HUDEP-2 (cell line): ENCODE data around the gene GPR173.

Experiments used
- DNase-seq, 76 experiments: peaks; one replicate each; lab custom pipeline; 2025; ENCODE audit not compliant: unreplicated experiment in 76 of 76; lab: John Stamatoyannopoulos, UW

Gene GPR173

GRCh38 chrX:53048169-53049126 is at the start of gene GPR173:
TSS of gene GPR173 (plus strand) at chrX:53048789. CDS start at chrX:53076622, 27,833 bp downstream.
- peak in 4 of 76 experiments; percentile 1 to 39 (median 16) for DNase-seq

DNA sequence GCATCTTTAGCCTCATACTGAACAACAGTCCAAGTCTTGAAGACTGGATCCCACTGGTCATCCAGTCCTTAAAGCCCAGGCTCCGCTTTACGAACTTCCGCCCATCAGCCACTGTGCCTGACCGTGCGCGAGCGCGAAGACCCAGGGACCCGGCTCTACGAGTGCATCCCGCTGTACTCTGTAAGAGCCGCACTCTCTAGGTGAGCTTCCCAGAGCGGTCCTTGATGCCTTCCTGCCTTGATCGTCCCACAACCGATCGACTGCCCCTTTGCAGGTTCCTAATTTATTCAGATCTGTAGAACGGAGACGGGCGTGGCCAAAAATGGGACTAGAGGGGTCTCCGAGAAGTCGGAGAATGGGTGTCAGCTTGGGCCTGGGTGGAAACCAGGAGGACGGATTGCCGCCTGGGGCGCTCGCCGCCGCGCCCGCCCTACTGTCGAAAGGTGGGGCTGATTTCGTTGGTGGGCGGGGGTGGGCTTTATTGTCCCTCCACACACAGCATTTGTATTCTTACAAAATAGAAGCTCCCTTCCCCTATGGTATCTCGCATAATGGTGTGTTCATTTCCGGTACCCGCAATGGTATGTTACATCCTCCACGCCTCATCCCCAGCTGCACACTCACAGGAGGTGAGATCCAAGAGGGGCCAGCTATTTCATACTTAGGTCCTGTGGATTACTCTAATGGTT is 48.0 kb upstream of the GPR173 start:
- no peak for DNase-seq

GRCh38 chrX:53001958-53002357 is 46.6 kb upstream of the GPR173 start:
- no peak for DNase-seq

DNA sequence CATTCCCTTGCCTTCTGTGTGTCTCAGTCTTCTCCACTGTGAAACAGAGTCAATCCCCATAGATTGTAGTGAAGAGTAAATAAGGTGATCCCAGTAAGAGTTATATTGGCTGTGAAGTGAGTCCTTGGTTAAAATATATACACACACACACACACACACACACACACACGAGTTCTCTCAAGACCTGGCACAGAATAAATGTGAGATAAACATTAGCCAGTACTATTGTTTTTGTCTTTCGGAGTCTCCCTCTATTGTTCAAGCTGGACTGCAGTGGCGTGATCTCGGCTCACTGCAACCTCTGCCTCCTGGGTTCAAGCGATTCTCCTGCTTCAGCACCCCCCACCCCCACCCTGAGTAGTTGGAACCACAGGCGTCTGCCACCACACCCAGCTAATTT is 45.5 kb upstream of the GPR173 start:
- no peak for DNase-seq

GRCh38 chrX:53004038-53004437 is 44.6 kb upstream of the GPR173 start:
- no peak for DNase-seq

DNA sequence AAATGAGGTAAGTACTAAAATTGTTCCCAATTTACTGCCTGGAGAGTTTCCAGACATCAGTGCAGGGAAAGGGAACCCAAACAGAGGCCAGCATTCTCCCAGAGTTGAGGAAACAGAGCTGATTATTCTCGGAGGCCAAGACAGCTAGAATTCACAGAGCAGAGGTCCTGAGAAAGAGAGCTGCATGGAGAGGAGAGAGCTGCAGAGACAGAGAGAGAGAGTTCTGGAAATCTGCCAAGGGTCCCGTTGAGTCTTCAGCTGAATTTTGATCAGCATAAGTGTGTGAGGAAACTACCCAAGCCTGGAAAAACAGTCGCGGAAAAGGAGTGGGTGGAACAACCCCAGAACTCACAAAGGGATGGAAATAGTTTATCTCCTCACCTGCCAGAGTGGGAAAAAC is 43.8 kb upstream of the GPR173 start:
- peak in 1 of 76 experiments; percentile 0 for DNase-seq

GRCh38 chrX:53005327-53005726 is 43.3 kb upstream of the GPR173 start:
- DNase-seq: peak in 2 of 76 experiments; percentile 0 to 1

DNA sequence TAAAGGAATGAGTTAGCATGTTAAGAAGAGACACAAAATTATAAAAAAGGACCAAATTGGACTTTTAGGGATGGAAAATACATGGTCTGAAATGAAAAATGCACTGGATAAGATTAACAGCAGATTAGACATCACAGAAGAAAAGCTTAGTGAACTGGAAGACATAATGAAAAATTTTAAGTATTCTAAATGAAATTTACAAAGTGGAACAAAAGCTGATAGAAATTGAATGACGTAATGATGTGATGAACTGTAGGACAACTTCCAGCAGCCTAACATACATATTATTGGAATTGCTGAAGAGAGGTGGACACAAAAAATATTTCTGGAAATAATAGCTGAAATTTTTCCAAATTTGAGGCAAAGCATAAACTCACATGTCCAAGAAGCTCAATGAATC is 39.6 kb upstream of the GPR173 start:
- DNase-seq: no peak

DNA sequence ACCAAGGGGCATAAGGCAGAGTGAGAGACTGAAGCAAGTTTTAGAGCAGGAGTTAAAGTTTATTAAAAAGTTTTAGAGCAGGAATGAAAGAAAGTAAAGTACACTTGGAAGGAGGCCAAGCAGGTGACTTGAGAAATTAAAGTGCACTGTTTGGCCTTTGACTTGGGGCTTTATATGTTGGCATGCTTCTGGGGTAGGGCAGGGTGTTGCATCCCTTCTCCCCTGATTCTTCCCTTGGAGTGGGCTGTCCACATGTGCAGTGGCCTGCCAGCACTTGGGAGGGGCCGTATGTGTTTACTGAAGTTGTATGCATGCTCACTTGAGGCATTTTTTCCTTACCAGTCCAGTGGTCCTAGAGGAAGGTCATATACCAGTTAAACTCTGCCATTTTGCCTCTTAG is 35.3 kb upstream of the GPR173 start:
- DNase-seq: no peak

DNA sequence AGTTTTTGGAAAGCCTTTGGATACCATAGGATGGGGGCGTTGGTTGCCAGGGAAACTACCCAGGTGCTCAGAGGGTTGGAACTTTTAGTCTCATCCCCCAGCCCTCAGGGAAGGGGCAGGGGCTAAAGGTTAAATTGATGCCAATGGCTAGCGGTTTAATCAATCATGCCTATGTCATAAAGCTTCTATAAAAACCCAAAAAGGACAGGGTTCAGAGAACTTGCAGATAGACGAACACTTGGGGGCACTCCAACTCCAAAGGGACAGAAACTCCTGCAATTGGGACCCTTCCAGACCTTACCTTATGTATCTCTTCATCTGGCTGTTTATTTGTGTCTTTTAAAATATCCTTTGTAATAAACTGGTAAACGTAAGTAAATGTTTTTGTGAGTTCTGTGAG is 30.0 kb upstream of the GPR173 start:
- peak in 6 of 76 experiments; percentile 0 to 14 (median 5) for DNase-seq

DNA sequence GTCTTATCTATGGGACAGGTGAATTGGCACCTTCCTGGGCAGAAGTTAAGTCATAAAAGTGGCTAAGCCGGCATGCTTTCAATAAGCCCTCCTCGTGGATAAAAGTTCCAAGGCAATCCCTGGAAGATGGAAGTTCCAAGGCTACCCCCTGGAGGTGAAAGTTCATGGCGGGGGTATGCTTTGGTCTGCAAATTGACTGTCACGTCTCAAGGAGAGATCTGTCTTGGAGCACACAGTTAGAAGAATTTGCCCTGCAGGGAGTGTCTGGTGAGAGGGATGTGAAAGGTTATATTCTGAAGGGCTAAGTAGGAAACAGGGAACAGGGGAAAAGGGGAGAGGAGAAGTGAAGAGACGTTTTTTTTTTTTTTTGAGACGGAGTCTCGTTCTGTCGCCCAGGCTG is 26.2 kb upstream of the GPR173 start:
- DNase-seq: no peak

DNA sequence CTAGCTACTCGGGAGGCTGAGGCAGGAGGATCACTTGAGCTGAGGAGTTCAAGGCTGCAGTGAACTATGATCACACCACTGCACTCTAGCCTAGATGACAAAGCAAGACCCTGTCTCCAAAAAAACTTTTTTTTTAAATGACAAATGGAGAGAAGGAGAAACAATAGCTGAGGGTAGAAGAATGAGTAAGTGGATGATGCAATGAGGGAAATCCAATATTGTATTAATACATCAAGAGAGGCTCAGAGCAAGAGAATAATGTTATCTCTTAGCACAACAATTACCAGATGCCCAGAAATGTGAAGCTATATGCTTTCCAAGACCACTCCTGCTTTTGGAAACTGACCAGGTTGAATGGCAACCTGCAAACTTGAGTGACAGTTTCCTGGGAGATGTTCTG is 19.9 kb upstream of the GPR173 start:
- no peak for DNase-seq

DNA sequence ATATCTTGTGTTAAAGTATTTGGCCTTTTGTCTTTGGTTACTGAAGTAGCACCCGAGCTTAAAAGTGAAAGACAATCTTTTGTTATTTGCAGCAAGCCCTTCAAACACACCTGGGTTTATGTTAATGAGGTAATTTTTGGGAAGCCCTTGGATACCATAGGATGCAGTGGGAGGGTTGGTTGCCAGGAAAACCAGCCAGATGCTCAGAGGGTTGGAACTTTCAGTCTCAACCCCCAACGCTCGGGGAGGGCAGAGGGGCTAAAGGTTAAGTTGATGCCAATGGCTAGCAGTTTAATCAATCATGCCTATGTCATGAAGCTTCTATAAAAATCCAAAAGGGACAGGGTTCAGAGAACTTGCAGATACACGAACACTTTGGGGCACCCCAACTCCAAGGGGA is 17.2 kb upstream of the GPR173 start:
- no peak for DNase-seq

- no peak for DNase-seq
These were observed 12.4 kb upstream of the GPR173 start for GRCh38 chrX:53036149-53036548.

- peak in 62 of 76 experiments; percentile 0 to 77 (median 37) for DNase-seq
These were observed 9.4 kb upstream of the GPR173 start for GRCh38 chrX:53039236-53039635.

- no peak for DNase-seq
These were observed 3.6 kb upstream of the GPR173 start for GRCh38 chrX:53044995-53045394.

- DNase-seq: no peak
These were observed 1.4 kb upstream of the GPR173 start for GRCh38 chrX:53047228-53047627.

DNA sequence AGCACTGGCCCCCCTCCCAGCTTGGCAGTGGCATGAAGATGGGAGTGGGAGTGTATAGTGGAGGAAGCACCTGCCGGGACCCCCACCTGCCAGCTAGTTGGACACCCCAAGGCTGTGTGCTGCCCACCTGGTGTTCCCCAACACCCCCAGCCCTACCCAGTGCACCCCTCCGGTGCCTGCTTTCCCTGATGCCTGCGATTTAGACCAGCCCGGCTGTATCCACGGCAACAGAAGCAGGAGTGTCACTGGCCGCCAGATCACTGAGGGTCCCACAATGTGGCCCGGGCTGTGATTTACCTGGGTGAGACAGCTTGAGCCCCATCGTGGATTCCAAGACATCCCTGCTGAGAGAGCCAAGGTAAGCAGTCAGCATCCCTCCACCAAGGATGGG is 533 bp downstream of the GPR173 start:
- DNase-seq: no peak

GRCh38 chrX:53050841-53051240 is 2.3 kb downstream of the GPR173 start:
- peak in 13 of 76 experiments; percentile 0 to 21 (median 8) for DNase-seq

DNA sequence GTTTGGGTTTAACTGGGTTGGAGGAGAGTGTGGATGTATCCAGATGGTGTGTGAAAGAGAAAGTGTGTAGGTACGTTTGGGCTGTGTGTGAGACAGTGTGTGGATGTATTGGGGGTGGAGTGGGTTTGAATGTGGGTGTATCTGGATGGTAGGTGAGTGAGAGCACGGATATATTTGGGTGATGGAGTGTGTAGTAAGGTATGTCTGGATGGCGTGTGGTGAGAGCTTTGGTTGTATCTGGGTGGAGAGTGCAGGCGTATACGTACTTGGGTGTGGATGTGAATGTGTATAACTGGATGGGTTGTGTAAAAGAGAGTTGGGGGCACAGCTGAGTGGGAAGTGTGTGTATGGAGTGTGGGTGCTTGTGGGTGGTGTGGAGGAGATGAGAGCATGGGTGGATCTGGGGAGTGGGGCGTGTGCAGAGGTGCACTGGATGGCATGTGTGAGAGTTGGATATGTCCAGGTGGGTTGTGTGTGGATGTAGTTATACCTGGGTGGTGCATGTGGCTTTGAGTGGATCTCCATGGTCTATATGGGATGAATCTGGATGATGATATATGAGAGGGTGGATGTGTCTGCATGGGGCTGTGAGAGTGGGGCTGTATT is 6.8 kb downstream of the GPR173 start:
- no peak for DNase-seq

DNA sequence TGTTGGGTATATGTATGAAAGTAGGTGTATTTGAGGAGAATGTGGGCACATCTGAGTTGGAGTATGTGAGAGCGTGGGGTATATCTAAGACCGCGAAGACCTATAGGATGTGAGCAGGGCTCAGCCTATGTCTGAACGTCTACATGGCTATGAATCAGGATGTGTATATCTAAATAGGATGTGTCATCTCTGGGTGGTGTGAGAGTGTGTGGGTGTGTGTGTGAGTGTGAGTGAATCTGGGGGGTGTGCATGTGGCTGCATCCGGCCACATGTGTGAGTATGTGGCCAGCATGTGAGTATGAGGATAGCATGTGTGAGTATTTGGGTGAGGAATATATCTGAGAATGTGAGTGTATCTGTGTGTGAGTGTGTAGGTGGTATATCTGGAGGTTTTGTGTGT is 7.7 kb downstream of the GPR173 start:
- DNase-seq: no peak
